ENCODE measurements around the gene DSCAML1.

DSCAML1 gene

GRCh38 chr11:117481036-117481435 is 316.0 kb downstream of the DSCAML1 start:
- no peak for DNase-seq

- no peak for DNase-seq
Observed at GRCh38 chr11:117480221-117480620, 316.8 kb downstream of the DSCAML1 start.

GRCh38 chr11:117479372-117479771 is 317.6 kb downstream of the DSCAML1 start:
- DNase-seq = no peak

- no peak for DNase-seq
Observed at GRCh38 chr11:117478926-117479325, 318.1 kb downstream of the DSCAML1 start.

GRCh38 chr11:117478126-117478860 is 318.7 kb downstream of the DSCAML1 start:
- no peak for DNase-seq

- no peak for DNase-seq
Observed at GRCh38 chr11:117477721-117478120, 319.3 kb downstream of the DSCAML1 start.

- DNase-seq = no peak
Observed at GRCh38 chr11:117476531-117477142, 320.4 kb downstream of the DSCAML1 start.

GRCh38 chr11:117475716-117476530 is 321.1 kb downstream of the DSCAML1 start:
- no peak for DNase-seq

- DNase-seq = no peak
Observed at GRCh38 chr11:117473481-117474091, 323.4 kb downstream of the DSCAML1 start.

- no peak for DNase-seq
Observed at GRCh38 chr11:117471776-117472175, 325.2 kb downstream of the DSCAML1 start.

- DNase-seq = no peak
Observed at GRCh38 chr11:117470576-117470975, 326.4 kb downstream of the DSCAML1 start.

GRCh38 chr11:117468888-117469287 is 328.1 kb downstream of the DSCAML1 start:
- DNase-seq = no peak

GRCh38 chr11:117467770-117468169 is 329.2 kb downstream of the DSCAML1 start:
- no peak for DNase-seq

- DNase-seq = no peak
Observed at GRCh38 chr11:117466966-117467365, 330.1 kb downstream of the DSCAML1 start.

GRCh38 chr11:117465236-117465997 is 331.6 kb downstream of the DSCAML1 start:
- no peak for DNase-seq

GRCh38 chr11:117464778-117465177 is 332.2 kb downstream of the DSCAML1 start:
- DNase-seq = no peak

- no peak for DNase-seq
Observed at GRCh38 chr11:117462864-117463247, 334.2 kb downstream of the DSCAML1 start.

GRCh38 chr11:117462183-117462863 is 334.7 kb downstream of the DSCAML1 start:
- DNase-seq = no peak

- no peak for DNase-seq
Observed at GRCh38 chr11:117461396-117462182, 335.4 kb downstream of the DSCAML1 start.

GRCh38 chr11:117459979-117460300 is 337.1 kb downstream of the DSCAML1 start:
- DNase-seq = no peak
